SK-N-MC (cell line): ENCODE measurements around the gene QRSL1.

Source experiments
- EZH2 ChIP-seq: fragments of 200-600 bp; sonication (generic); IDR thresholded peaks from one replicate; pipeline ENCODE4 v1.6.1; 2017; ENCODE audit warnings: antibody characterized with exemption
- POLR2AphosphoS5 ChIP-seq: IDR thresholded peaks from 2 replicates; pipeline ENCODE4 v1.6.1; 2012; ENCODE audit warnings: mild to moderate bottlenecking, low read depth, low read length, borderline replicate concordance

GRCh38 chr6:106611030-106611429 is 18.3 kb upstream of the QRSL1 start:
- TF ChIP-seq EZH2: no peak
- no peak for TF ChIP-seq POLR2AphosphoS5
